RWPE2 (cell line): ENCODE data around the gene SUN3.
"Not testable (repeated sequence)": the region's sequence is repeated elsewhere in the genome, so short reads cannot be mapped to it uniquely, and the experiment has no call there.

ENCODE experiments used
- ATAC-seq: fragments of 200-7000 bp; cut with Tn5 transposase; 3 replicates; pipeline ENCODE4 v1.9.1; 2021; ENCODE audit warnings: low read depth
- DNase-seq: peaks from one replicate; pipeline ENCODE4 v3.0.0-alpha.2; 2020; ENCODE audit warnings: low spot score
- H3K27ac ChIP-seq: fragments of 450-650 bp; 2 replicates; pipeline ENCODE4 v1.5.1; 2017; ENCODE audit warnings: mild to moderate bottlenecking; ENCODE audit not compliant: poor library complexity, severe bottlenecking
- H3K27me3 ChIP-seq: fragments of 250-450 bp; sonication (Bioruptor Pico); 2 replicates; pipeline ENCODE4 v1.5.1; 2021; ENCODE audit warnings: mild to moderate bottlenecking, moderate library complexity; ENCODE audit not compliant: insufficient read depth, poor library complexity, severe bottlenecking
- H3K36me3 ChIP-seq: fragments of 250-450 bp; sonication (Bioruptor Pico); 2 replicates; pipeline ENCODE4 v1.5.1; 2020; ENCODE audit warnings: low read depth, mild to moderate bottlenecking, moderate library complexity
- H3K4me1 ChIP-seq: fragments of 250-450 bp; sonication (Bioruptor Pico); 2 replicates; pipeline ENCODE4 v1.5.1; 2021; ENCODE audit warnings: mild to moderate bottlenecking, moderate library complexity; ENCODE audit not compliant: insufficient read depth, poor library complexity, severe bottlenecking
- H3K4me3 ChIP-seq: fragments of 250-450 bp; sonication (Bioruptor Pico); 2 replicates; pipeline ENCODE4 v1.5.1; 2021; ENCODE audit warnings: mild to moderate bottlenecking, moderate library complexity; ENCODE audit not compliant: severe bottlenecking
- H3K9me3 ChIP-seq: fragments of 250-450 bp; sonication (Bioruptor Pico); 2 replicates; pipeline ENCODE4 v1.5.1; 2021; ENCODE audit warnings: mild to moderate bottlenecking, moderate library complexity; ENCODE audit not compliant: severe bottlenecking
- CTCF ChIP-seq: fragments of 450-650 bp; IDR thresholded peaks from one replicate; pipeline ENCODE4 v1.5.1; 2017; ENCODE audit warnings: mild to moderate bottlenecking, moderate library complexity; ENCODE audit not compliant: poor library complexity, severe bottlenecking

SUN3 gene

DNA sequence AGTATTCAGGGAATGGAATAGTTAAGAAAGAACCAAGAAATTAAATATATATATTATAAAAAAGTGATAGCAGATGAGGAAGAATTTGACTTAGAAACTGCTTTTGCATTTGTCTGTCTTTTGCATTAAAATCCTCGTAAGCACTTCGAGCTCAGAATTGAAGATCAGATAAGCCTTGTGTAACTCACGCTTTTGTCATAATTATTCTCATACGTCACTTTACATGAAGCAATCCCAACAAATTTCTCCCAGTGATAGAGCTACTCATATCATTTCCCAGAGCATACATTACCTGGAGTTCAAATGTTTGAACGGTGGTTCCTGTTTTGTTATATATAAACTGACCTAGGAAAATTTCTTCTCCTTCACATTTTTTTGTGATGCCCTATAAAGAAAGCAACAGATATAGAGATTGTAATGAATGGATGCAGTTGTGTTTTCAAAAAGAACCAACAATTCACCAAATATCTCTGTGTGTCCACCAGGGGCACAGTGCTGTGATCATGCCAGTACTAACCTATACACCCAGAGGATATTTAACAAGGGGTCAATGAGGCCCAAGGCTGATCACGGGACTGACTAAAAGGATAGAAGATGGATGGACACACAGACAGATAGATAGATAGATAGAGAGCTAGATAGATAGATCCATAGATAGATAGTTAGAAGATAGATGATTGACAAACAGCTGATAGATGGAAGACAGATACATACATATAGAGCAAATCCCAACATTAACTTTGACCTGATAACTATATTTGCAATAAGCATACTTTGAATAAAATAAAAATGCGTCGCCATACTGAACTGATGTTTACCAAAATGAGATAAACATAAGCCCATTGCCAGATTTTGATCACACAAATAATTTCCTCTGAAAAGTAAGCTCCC lies 40.2 kb downstream of the SUN3 start:
- Histone ChIP-seq H3K27ac (no peak overlapping the region), H3K4me3 (no peak overlapping the region), H3K36me3 (no peaks in the 10 kb centered on the region), H3K9me3 (no peaks in the 10 kb centered on the region), H3K4me1 (peaks cover 3% of the 10 kb centered on the region), H3K27me3 (no peaks in the 10 kb centered on the region)
- TF ChIP-seq CTCF, result peak; percentile 52
- DNase-seq (no peak), ATAC-seq (peak; percentile 46; the same call in 1 of the 3 replicates)

- ATAC-seq (no peak), DNase-seq (no peak)
- H3K4me3 ChIP-seq, result no peak overlapping the region
- H3K9me3 ChIP-seq, result no peaks in the 10 kb centered on the region
- no peak for TF ChIP-seq CTCF
- H3K27ac ChIP-seq, result no peak overlapping the region
- H3K27me3 ChIP-seq, result no peaks in the 10 kb centered on the region
- H3K36me3 ChIP-seq, result peaks cover 12% of the 10 kb centered on the region
- peaks cover 3% of the 10 kb centered on the region for H3K4me1 ChIP-seq
Measured at GRCh38 chr7:47982610-47983009, 46.3 kb downstream of the SUN3 start.

GRCh38 chr7:47980648-47981047 lies 48.3 kb downstream of the SUN3 start:
- not testable (repeated sequence) for H3K4me1 ChIP-seq, DNase-seq, H3K9me3 ChIP-seq, H3K4me3 ChIP-seq, H3K27ac ChIP-seq, ATAC-seq, H3K27me3 ChIP-seq
- H3K36me3 ChIP-seq, result peaks cover 32% of the 10 kb centered on the region

DNA sequence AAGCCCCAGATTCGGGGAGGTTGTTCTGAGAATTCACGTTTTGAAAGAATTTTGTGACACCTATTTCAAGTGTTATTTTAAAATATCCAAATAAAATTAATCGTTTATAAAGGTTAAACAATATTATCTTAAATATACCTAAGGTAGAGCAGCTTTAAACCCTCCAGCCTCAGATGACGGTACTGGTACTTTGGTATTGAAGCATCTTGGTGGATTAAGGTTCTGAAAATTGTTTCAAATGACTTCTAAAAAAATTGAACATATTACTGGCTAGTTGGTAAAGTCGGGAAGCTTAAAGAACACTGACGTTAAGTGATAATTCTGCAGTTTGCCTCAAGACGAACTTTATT lies 49.1 kb downstream of the SUN3 start:
- H3K4me3 ChIP-seq, result peak overlapping the region; percentile 50
- no peak for TF ChIP-seq CTCF

DNA sequence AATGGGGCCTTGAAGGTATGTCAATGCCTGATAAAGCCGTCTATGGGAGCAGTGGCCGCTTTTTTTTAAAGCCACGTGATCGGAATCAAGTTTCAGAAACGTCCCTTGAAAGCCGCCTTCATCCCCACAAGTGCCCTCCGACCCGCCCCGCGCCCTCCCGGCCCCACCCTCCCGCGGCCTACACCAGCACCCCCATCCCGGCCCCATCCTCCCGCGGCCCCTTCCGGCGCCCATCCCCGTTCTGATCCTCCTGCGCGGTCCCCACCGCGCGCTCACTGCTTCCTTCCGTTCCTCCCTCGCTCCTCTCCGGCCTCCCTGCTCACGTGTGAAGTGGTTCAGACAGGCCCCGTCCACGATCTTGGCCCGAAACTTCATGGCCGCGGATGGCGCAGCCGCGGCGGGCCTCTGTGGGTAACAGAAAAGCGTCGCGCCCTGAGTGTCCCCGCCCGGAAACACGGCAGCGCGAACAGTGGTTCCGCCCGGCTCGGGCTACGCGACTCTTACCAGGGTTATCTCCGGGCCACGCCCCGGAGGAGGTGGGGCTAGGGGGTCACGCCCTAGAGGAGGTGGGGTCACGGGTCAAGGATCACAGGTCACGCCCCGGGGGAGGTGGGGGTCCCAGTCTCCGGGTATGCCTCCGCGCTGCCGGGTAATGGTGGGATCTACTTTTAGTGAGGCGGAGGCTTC lies 49.6 kb downstream of the SUN3 start, which contains the start of gene HUS1:
Gene HUS1, minus strand, starts transcription at position 471 of the 687 bp plus-strand sequence. Its CDS starts 96 bp downstream, at position 375.
- H3K27ac ChIP-seq, result peak within 1 kb of the TSS; percentile 67
- H3K27me3 ChIP-seq, result no peaks in the 10 kb centered on the region
- no peaks in the 10 kb centered on the region for H3K9me3 ChIP-seq
- ATAC-seq (peak; percentile 97), DNase-seq (peak; percentile 84)
- peaks cover 3% of the 10 kb centered on the region for H3K4me1 ChIP-seq
- H3K36me3 ChIP-seq, result peaks cover 46% of the 10 kb centered on the region
- TF ChIP-seq CTCF, result no peak
- H3K4me3 ChIP-seq, result peak within 1 kb of the TSS; percentile 50

More for the DNA sequence above, 49.1 kb downstream of the SUN3 start:
- H3K9me3 ChIP-seq, result no peaks in the 10 kb centered on the region
- H3K27me3 ChIP-seq, result no peaks in the 10 kb centered on the region
- peak overlapping the region; percentile 67 for H3K27ac ChIP-seq
- peaks cover 41% of the 10 kb centered on the region for H3K36me3 ChIP-seq
- peaks cover 3% of the 10 kb centered on the region for H3K4me1 ChIP-seq
- ATAC-seq (no peak), DNase-seq (no peak)
